CD4-positive, alpha-beta T cell (primary cell): ENCODE measurements around the gene GRID1. TPM values are rescaled to one million over a fixed set of nuclear protein-coding genes. Genes with fewer than 3 reads are reported as not detected.
"Not testable (repeated sequence)": the region's sequence is repeated elsewhere in the genome, so short reads cannot be mapped to it uniquely, and the experiment has no call there.

ENCODE experiments used
- ATAC-seq: fragments of 200-7000 bp; cut with Tn5 transposase; one replicate; pipeline ENCODE4 v1.10.0; 2022; ENCODE audit warnings: mild to moderate bottlenecking; ENCODE audit not compliant: poor library complexity
- CTCF ChIA-PET: fragments of 350-600 bp; sonication (Branson Sonifier 250); formaldehyde crosslinking; loops from one replicate; lab custom pipeline; 2021; ENCODE audit warnings: antibody characterized with exemption, inconsistent platforms; lab: Charles Lee
- POLR2A ChIA-PET: fragments of 350-600 bp; sonication (Branson Sonifier 250); formaldehyde crosslinking; loops from one replicate; lab custom pipeline; 2021; ENCODE audit warnings: antibody characterized with exemption, inconsistent platforms; lab: Charles Lee
- DNase-seq, 14 experiments: peaks; one replicate each; pipeline ENCODE4 v3.0.0-alpha.2; 2013 to 2020; ENCODE audit warnings: mixed read lengths in 2 of 14
- H3K27ac ChIP-seq, 2 donors: one replicate each; pipeline versions ENCODE4 v1.5.1 to v1.7.0; 2013; ENCODE audit warnings: low read length in 2 of 2, low read depth in 1 of 2, mild to moderate bottlenecking in 1 of 2
- H3K27me3 ChIP-seq, 2 experiments: 1 replicate in 1 of 2; 2 replicates in 1 of 2; pipeline versions ENCODE4 v1.6.1 to v1.7.0; 2013; ENCODE audit warnings: low read length in 2 of 2, control low read depth in 1 of 2, mild to moderate bottlenecking in 1 of 2, moderate library complexity in 1 of 2; ENCODE audit not compliant: insufficient read depth in 2 of 2, control insufficient read depth in 1 of 2
- H3K36me3 ChIP-seq: one replicate; pipeline ENCODE4 v1.6.1; 2013; ENCODE audit warnings: low read length, control low read depth; ENCODE audit not compliant: insufficient read depth
- H3K4me1 ChIP-seq: one replicate; pipeline ENCODE4 v1.6.1; 2013; ENCODE audit warnings: low read length, control low read depth; ENCODE audit not compliant: insufficient read depth
- H3K4me3 ChIP-seq: one replicate; pipeline ENCODE4 v1.5.1; 2013; ENCODE audit warnings: mild to moderate bottlenecking, low read length, moderate library complexity
- H3K9me3 ChIP-seq, 2 experiments: 1 replicate in 1 of 2; 2 replicates in 1 of 2; pipeline versions ENCODE4 v1.6.1 to v1.7.0; 2013; ENCODE audit warnings: low read length in 2 of 2, mild to moderate bottlenecking in 2 of 2, control low read depth in 1 of 2, moderate library complexity in 1 of 2; ENCODE audit not compliant: control insufficient read depth in 1 of 2, insufficient read depth in 1 of 2
- H3K27ac Mint-ChIP-seq: one replicate; pipeline ENCODE4 v1.8.0; 2020; ENCODE audit warnings: mixed read lengths
- H3K27me3 Mint-ChIP-seq: one replicate; pipeline ENCODE4 v1.8.0; 2021; ENCODE audit warnings: mixed read lengths
- H3K36me3 Mint-ChIP-seq: one replicate; pipeline ENCODE4 v1.8.0; 2021; ENCODE audit warnings: low read depth, mixed read lengths
- H3K4me1 Mint-ChIP-seq: one replicate; pipeline ENCODE4 v1.8.0; 2021; ENCODE audit warnings: low read depth, mixed read lengths
- H3K4me3 Mint-ChIP-seq: one replicate; pipeline ENCODE4 v1.8.0; 2020; ENCODE audit warnings: mild to moderate bottlenecking, mixed read lengths
- H3K9me3 Mint-ChIP-seq: one replicate; pipeline ENCODE4 v1.8.0; 2020; ENCODE audit warnings: mixed read lengths
- intact Hi-C, 2 experiments: fragments of 100-400 bp; cut with DNase I in 1 of 2; cut with micrococcal nuclease in 1 of 2; formaldehyde crosslinking; loops; one replicate each; pipeline versions ENCODE4 v1.15.1 to v1.9.0; 2023 to 2025; cut with DNase I, micrococcal nuclease
- total RNA-seq, 174 experiments: library from RNA in 2 of 174; stranded (reverse) in 2 of 174; gene quantifications; one replicate each; pipeline ENCODE4 v1.2.3 and lab custom pipeline; 2021 to 2026
- TF ChIP-seq, protein P1 (sequence below): fragments of 200-600 bp; IDR thresholded peaks from one replicate; pipeline ENCODE4 v1.8.0; 2022; ENCODE audit warnings: antibody characterized with exemption, mild to moderate bottlenecking

GRID1 gene
- total RNA-seq, 2 experiments from 2014 or later = not detected

DNA sequence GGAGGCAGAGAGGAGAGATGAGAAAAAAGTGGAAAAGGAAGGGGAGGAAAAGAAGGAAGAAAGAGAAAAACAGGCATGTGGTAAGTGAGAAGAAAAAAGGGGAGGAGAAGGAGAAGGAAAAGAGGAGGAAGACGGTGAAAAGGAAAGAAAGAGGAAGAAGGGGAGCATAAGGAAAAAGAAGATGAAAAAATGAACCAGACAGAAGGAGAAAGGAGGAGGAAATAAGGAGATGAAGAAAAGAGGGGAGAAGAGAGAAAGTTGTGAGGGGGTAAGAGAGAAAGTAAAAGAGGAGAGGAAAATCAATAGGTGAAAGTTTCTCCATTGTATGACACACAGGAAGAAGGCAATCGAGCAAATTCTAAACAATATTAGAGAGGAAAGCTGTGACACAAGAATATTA, 663.8 kb downstream of the GRID1 start:
- POLR2A ChIA-PET = no interaction called here
- Histone ChIP-seq H3K4me1 (no peaks in the 10 kb centered on the region), H3K9me3 (no peaks in the 10 kb centered on the region), H3K27ac (no peak overlapping the region), H3K27me3 (no peaks in the 10 kb centered on the region), H3K36me3 (no peaks in the 10 kb centered on the region), H3K4me3 (no peak overlapping the region)
- intact Hi-C loops = no loop called here
- TF ChIP-seq, protein P1, sequence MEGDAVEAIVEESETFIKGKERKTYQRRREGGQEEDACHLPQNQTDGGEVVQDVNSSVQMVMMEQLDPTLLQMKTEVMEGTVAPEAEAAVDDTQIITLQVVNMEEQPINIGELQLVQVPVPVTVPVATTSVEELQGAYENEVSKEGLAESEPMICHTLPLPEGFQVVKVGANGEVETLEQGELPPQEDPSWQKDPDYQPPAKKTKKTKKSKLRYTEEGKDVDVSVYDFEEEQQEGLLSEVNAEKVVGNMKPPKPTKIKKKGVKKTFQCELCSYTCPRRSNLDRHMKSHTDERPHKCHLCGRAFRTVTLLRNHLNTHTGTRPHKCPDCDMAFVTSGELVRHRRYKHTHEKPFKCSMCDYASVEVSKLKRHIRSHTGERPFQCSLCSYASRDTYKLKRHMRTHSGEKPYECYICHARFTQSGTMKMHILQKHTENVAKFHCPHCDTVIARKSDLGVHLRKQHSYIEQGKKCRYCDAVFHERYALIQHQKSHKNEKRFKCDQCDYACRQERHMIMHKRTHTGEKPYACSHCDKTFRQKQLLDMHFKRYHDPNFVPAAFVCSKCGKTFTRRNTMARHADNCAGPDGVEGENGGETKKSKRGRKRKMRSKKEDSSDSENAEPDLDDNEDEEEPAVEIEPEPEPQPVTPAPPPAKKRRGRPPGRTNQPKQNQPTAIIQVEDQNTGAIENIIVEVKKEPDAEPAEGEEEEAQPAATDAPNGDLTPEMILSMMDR = no peak
- Mint-ChIP-seq H3K4me3 (no peak overlapping the region), H3K27me3 (peaks cover 55% of the 10 kb centered on the region), H3K4me1 (no peaks in the 10 kb centered on the region), H3K9me3 (no peaks in the 10 kb centered on the region), H3K27ac (no peak overlapping the region), H3K36me3 (no peaks in the 10 kb centered on the region)
- CTCF ChIA-PET = no interaction called here
- DNase-seq (no peak), ATAC-seq (no peak)

DNA sequence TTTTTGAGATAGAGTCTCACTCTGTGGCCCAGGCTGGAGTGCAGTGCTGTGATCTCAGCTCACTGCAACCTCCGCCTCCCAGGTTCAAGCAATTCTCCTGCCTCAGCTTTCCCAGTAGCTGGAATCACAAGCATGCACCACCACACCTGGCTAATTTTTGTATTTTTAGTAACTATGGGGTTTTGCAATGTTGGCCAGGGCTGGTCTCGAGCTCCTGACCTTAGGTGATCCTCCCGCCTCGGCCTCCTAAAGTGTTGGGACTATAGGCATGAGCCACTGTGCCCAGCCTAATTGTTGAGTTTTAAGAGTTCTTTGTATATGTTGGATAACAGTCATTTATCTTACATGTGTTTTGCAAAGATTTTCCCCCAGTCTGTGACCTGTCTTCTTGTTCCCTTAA, 667.5 kb downstream of the GRID1 start:
- H3K36me3 ChIP-seq, H3K36me3 Mint-ChIP-seq, H3K4me1 ChIP-seq, H3K9me3 ChIP-seq, intact Hi-C loops, DNase-seq, H3K27ac ChIP-seq, CTCF ChIA-PET, H3K9me3 Mint-ChIP-seq, H3K4me3 ChIP-seq, H3K27ac Mint-ChIP-seq, ATAC-seq, H3K27me3 ChIP-seq, H3K4me1 Mint-ChIP-seq, POLR2A ChIA-PET, H3K4me3 Mint-ChIP-seq: not testable (repeated sequence)
- peaks cover 53% of the 10 kb centered on the region for H3K27me3 Mint-ChIP-seq

DNA sequence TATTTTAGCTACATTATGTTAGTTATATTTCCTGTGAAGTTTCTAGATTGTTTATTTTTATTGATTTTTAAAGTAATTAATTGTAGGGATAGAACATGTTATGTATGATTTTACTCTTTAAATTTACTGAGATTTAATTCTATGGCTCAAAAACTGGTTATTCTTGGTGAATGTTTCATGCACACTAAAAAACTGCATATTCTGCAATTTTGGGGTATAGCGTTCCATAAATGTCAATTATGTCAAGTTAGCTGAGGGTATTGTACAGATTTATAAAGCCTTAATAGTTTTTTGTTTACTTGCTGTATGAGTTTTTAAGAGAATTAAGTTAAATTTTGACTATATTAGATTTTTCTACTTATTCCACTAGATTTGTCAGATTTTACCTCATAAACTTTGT, 669.7 kb downstream of the GRID1 start:
- no peaks in the 10 kb centered on the region for H3K36me3 Mint-ChIP-seq
- ChIA-PET POLR2A (no interaction called here), CTCF (interaction anchor here (0.9 kb wide), 1 partner anchor 20 kb away, joined by 3 read pairs; no protein-coding TSS in a partner anchor)
- intact Hi-C loops = no loop called here
- Histone ChIP-seq H3K9me3 (no peaks in the 10 kb centered on the region), H3K4me1 (no peaks in the 10 kb centered on the region), H3K27me3 (no peaks in the 10 kb centered on the region), H3K4me3 (no peak overlapping the region), H3K27ac (no peak overlapping the region), H3K36me3 (no peaks in the 10 kb centered on the region)
- DNase-seq = no peak
- ATAC-seq = no peak
- TF ChIP-seq, protein P1 = no peak
- H3K9me3 Mint-ChIP-seq = peaks cover 14% of the 10 kb centered on the region
- H3K27me3 Mint-ChIP-seq = peaks cover 44% of the 10 kb centered on the region
- H3K4me1 Mint-ChIP-seq = no peaks in the 10 kb centered on the region
- H3K27ac Mint-ChIP-seq = no peak overlapping the region
- H3K4me3 Mint-ChIP-seq = no peak overlapping the region

DNA sequence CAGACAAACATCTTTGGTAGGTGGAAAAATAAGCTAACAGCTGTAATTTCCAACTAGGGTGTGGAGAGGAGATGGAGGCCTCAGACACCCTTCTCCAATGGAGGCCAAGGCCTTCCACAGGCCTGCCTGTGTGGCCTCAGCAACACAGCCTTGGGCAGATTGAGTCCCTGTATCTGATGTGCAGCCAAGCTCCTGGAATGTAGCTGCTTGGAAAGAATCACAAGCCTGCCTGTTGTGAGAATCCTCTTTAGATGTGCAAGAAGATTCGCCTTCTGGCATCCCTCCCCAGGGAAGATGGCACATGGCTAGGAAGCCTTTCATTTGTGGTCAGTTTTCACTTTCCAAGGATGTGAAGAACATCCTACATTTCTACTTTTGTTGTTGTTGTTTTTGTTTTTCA, 684.0 kb downstream of the GRID1 start:
- Histone ChIP-seq H3K4me1 (no peaks in the 10 kb centered on the region), H3K27ac (no peak overlapping the region), H3K4me3 (no peak overlapping the region), H3K36me3 (no peaks in the 10 kb centered on the region), H3K9me3 (peaks cover 0 to 5% of the 10 kb centered on the region in 2 experiments), H3K27me3 (peaks cover 0 to 2% of the 10 kb centered on the region in 2 experiments)
- TF ChIP-seq, protein P1 = no peak
- ChIA-PET POLR2A (no interaction called here), CTCF (no interaction called here)
- peaks cover 5% of the 10 kb centered on the region for H3K27me3 Mint-ChIP-seq
- no peaks in the 10 kb centered on the region for H3K4me1 Mint-ChIP-seq
- no peak for DNase-seq
- no peaks in the 10 kb centered on the region for H3K36me3 Mint-ChIP-seq
- ATAC-seq = no peak
- H3K4me3 Mint-ChIP-seq = no peak overlapping the region
- H3K9me3 Mint-ChIP-seq = no peaks in the 10 kb centered on the region
- intact Hi-C loops = no loop called here
- H3K27ac Mint-ChIP-seq = no peak overlapping the region
